NT2/D1 (cell line): ENCODE measurements around the gene SLC9B2.

Experiments
- DNase-seq: peaks from one replicate; pipeline ENCODE4 v3.0.0-alpha.2; 2011; ENCODE audit warnings: low read depth, low spot score
- H3K27me3 ChIP-seq: 2 replicates; pipeline ENCODE4 v1.6.0; 2011; ENCODE audit warnings: mild to moderate bottlenecking; ENCODE audit not compliant: insufficient read length, insufficient read depth
- H3K36me3 ChIP-seq: 2 replicates; pipeline ENCODE4 v1.6.1; 2011; ENCODE audit warnings: mild to moderate bottlenecking, low read length, mixed read lengths; ENCODE audit not compliant: insufficient read depth, insufficient read length
- H3K4me1 ChIP-seq: 2 replicates; pipeline ENCODE4 v1.5.1; 2011; ENCODE audit not compliant: insufficient read depth, insufficient read length
- H3K4me3 ChIP-seq: 2 replicates; pipeline ENCODE4 v1.5.1; 2011; ENCODE audit warnings: low read depth; ENCODE audit not compliant: insufficient read length
- H3K9ac ChIP-seq: 2 replicates; pipeline ENCODE4 v1.6.0; 2011; ENCODE audit warnings: low read depth; ENCODE audit not compliant: insufficient read length
- H3K9me3 ChIP-seq: 2 replicates; pipeline ENCODE4 v1.5.1; 2011; ENCODE audit warnings: mild to moderate bottlenecking, low read length; ENCODE audit not compliant: insufficient read depth
- SUZ12 ChIP-seq: IDR thresholded peaks from 2 replicates; pipeline ENCODE4 v1.6.1; 2011; ENCODE audit not compliant: insufficient read length, insufficient read depth; ENCODE audit errors: extremely low read depth
- YY1 ChIP-seq: IDR thresholded peaks from 2 replicates; pipeline ENCODE4 v1.6.1; 2011; ENCODE audit not compliant: insufficient read length, insufficient read depth
- ZNF274 ChIP-seq: IDR thresholded peaks from 2 replicates; pipeline ENCODE4 v1.6.1; 2011; ENCODE audit warnings: mild to moderate bottlenecking, low read depth, low read length

Gene SLC9B2

GRCh38 chr4:103092245-103092644 is 15.7 kb upstream of the SLC9B2 start:
- Histone ChIP-seq H3K9me3 (no peaks in the 10 kb centered on the region), H3K36me3 (peaks cover 24% of the 10 kb centered on the region), H3K4me1 (no peaks in the 10 kb centered on the region), H3K9ac (no peak overlapping the region), H3K27me3 (no peaks in the 10 kb centered on the region), H3K4me3 (no peak overlapping the region)
- DNase-seq = no peak
- no peak for TF ChIP-seq YY1
- TF ChIP-seq ZNF274 = no peak
- no peak for TF ChIP-seq SUZ12

- Histone ChIP-seq H3K9ac (no peak overlapping the region), H3K4me1 (no peaks in the 10 kb centered on the region), H3K27me3 (no peaks in the 10 kb centered on the region), H3K9me3 (no peaks in the 10 kb centered on the region), H3K36me3 (peaks cover 25% of the 10 kb centered on the region), H3K4me3 (no peak overlapping the region)
- no peak for TF ChIP-seq SUZ12
- TF ChIP-seq YY1 = no peak
- no peak for TF ChIP-seq ZNF274
- peak; percentile 27 for DNase-seq
Measured at GRCh38 chr4:103091601-103092223, 15.2 kb upstream of the SLC9B2 start.

- H3K27me3 ChIP-seq = no peaks in the 10 kb centered on the region
Measured at GRCh38 chr4:103089481-103089880, 12.9 kb upstream of the SLC9B2 start.

GRCh38 chr4:103086551-103086950 is 10.0 kb upstream of the SLC9B2 start:
- Histone ChIP-seq H3K9me3 (no peaks in the 10 kb centered on the region), H3K9ac (no peak overlapping the region), H3K36me3 (peaks cover 27% of the 10 kb centered on the region), H3K4me1 (no peaks in the 10 kb centered on the region), H3K4me3 (no peak overlapping the region), H3K27me3 (no peaks in the 10 kb centered on the region)
- TF ChIP-seq SUZ12 (no peak), YY1 (no peak), ZNF274 (no peak)
- DNase-seq = no peak

More at GRCh38 chr4:103089481-103089880, 12.9 kb upstream of the SLC9B2 start:
- TF ChIP-seq ZNF274 (no peak), YY1 (no peak), SUZ12 (no peak)
- no peak overlapping the region for H3K9ac ChIP-seq
- no peak overlapping the region for H3K4me3 ChIP-seq
- DNase-seq = no peak
- H3K4me1 ChIP-seq = no peaks in the 10 kb centered on the region
- H3K9me3 ChIP-seq = no peaks in the 10 kb centered on the region
- peaks cover 23% of the 10 kb centered on the region for H3K36me3 ChIP-seq

GRCh38 chr4:103085555-103086196 is 9.1 kb upstream of the SLC9B2 start:
- Histone ChIP-seq H3K4me1 (no peaks in the 10 kb centered on the region), H3K4me3 (no peak overlapping the region), H3K36me3 (peaks cover 22% of the 10 kb centered on the region), H3K9ac (no peak overlapping the region), H3K27me3 (no peaks in the 10 kb centered on the region), H3K9me3 (no peaks in the 10 kb centered on the region)
- no peak for DNase-seq
- TF ChIP-seq SUZ12 (no peak), ZNF274 (no peak), YY1 (no peak)

GRCh38 chr4:103079621-103080020 is 3.1 kb upstream of the SLC9B2 start:
- DNase-seq = no peak
- Histone ChIP-seq H3K27me3 (peaks cover 27% of the 10 kb centered on the region), H3K9me3 (no peaks in the 10 kb centered on the region), H3K4me1 (no peaks in the 10 kb centered on the region), H3K4me3 (no peak overlapping the region), H3K36me3 (peaks cover 4% of the 10 kb centered on the region), H3K9ac (no peak overlapping the region)
- TF ChIP-seq SUZ12 = no peak
- no peak for TF ChIP-seq ZNF274
- TF ChIP-seq YY1 = no peak

GRCh38 chr4:103075894-103076746 is 441 bp downstream of the SLC9B2 start:
- peak; percentile 23 for DNase-seq
- no peaks in the 10 kb centered on the region for H3K4me1 ChIP-seq
- TF ChIP-seq YY1 = no peak
- peak; percentile 48 for TF ChIP-seq SUZ12
- no peak for TF ChIP-seq ZNF274
- H3K9ac ChIP-seq = peak overlapping the region; percentile 88
- peak overlapping the region; percentile 71 for H3K4me3 ChIP-seq
- H3K27me3 ChIP-seq = peaks cover 27% of the 10 kb centered on the region
- H3K9me3 ChIP-seq = no peaks in the 10 kb centered on the region
- H3K36me3 ChIP-seq = no peaks in the 10 kb centered on the region
